GM23248 (cell line): ENCODE measurements around the gene CYB5A. TPM values are rescaled to one million over a fixed set of nuclear protein-coding genes. Genes with fewer than 3 reads are reported as not detected.

Experiments used
- DNase-seq: peaks from one replicate; pipeline ENCODE4 v3.0.0-alpha.2; 2015
- H2AFZ ChIP-seq: fragments of 200-600 bp; sonication (generic); 2 replicates; pipeline ENCODE4 v1.6.1; 2016; ENCODE audit warnings: antibody characterized with exemption
- H3F3A ChIP-seq: fragments of 200-600 bp; sonication (generic); 2 replicates; pipeline ENCODE4 v1.6.1; 2016; ENCODE audit warnings: mild to moderate bottlenecking, antibody characterized with exemption, mixed run types; ENCODE audit not compliant: insufficient read depth
- H3K27ac ChIP-seq: fragments of 200-600 bp; sonication (generic); 2 replicates; pipeline ENCODE4 v1.5.1; 2016; ENCODE audit warnings: mild to moderate bottlenecking
- H3K27me3 ChIP-seq: fragments of 200-600 bp; sonication (generic); replicated peaks from 2 replicates; pipeline ENCODE4 v1.6.1; 2016; ENCODE audit warnings: mild to moderate bottlenecking; ENCODE audit not compliant: insufficient read depth
- H3K36me3 ChIP-seq: fragments of 200-600 bp; sonication (generic); 2 replicates; pipeline ENCODE4 v1.6.1; 2016; ENCODE audit warnings: low read depth, mild to moderate bottlenecking
- H3K4me1 ChIP-seq: fragments of 200-600 bp; sonication (generic); 2 replicates; pipeline ENCODE4 v1.6.1; 2016; ENCODE audit warnings: mild to moderate bottlenecking; ENCODE audit not compliant: insufficient read depth
- H3K4me2 ChIP-seq: fragments of 200-600 bp; sonication (generic); one replicate; pipeline ENCODE4 v1.6.1; 2016; ENCODE audit warnings: mild to moderate bottlenecking; ENCODE audit not compliant: unreplicated experiment
- H3K4me3 ChIP-seq: fragments of 200-600 bp; sonication (generic); 2 replicates; pipeline ENCODE4 v1.5.1; 2016; ENCODE audit warnings: mild to moderate bottlenecking
- H3K79me2 ChIP-seq: fragments of 200-600 bp; sonication (generic); 2 replicates; pipeline ENCODE4 v1.6.1; 2016; ENCODE audit warnings: mild to moderate bottlenecking; ENCODE audit not compliant: insufficient read depth
- H3K9ac ChIP-seq: fragments of 200-600 bp; sonication (generic); 2 replicates; pipeline ENCODE4 v1.6.1; 2016; ENCODE audit warnings: mild to moderate bottlenecking
- H3K9me2 ChIP-seq: fragments of 200-600 bp; sonication (generic); 2 replicates; pipeline ENCODE4 v1.6.1; 2016; ENCODE audit warnings: mixed run types, mild to moderate bottlenecking, moderate library complexity; ENCODE audit not compliant: insufficient read depth
- H3K9me3 ChIP-seq: fragments of 200-600 bp; sonication (generic); one replicate; pipeline ENCODE4 v1.6.1; 2017; ENCODE audit warnings: low read depth
- H4K20me1 ChIP-seq: fragments of 200-600 bp; sonication (generic); 2 replicates; pipeline ENCODE4 v1.6.0; 2016; ENCODE audit not compliant: insufficient read depth
- EZH2 ChIP-seq: fragments of 200-600 bp; sonication (generic); IDR thresholded peaks from 2 replicates; pipeline ENCODE4 v1.6.1; 2018; ENCODE audit warnings: antibody characterized with exemption, mild to moderate bottlenecking; ENCODE audit not compliant: insufficient read depth, poor library complexity, severe bottlenecking
- EZH2phosphoT487 ChIP-seq: fragments of 200-600 bp; sonication (generic); IDR thresholded peaks from 2 replicates; pipeline ENCODE4 v1.6.1; 2018; ENCODE audit warnings: antibody characterized with exemption, moderate library complexity, mild to moderate bottlenecking, low read depth; ENCODE audit not compliant: insufficient read depth
- WGBS, 2 experiments: methylation state at CpG; one replicate each; pipeline ENCODE4 v1.1.6; 2015 to 2017; ENCODE audit warnings: low lambda C conversion rate in 2 of 2, low coverage in 1 of 2; ENCODE audit errors: missing lambda C conversion rate in 2 of 2; 5-methylcytosine and 5-hydroxymethylcytosine counted together
- in situ Hi-C: fragments of 300-500 bp; cut with MboI; formaldehyde crosslinking; loops from 2 replicates; pipeline ENCODE4 v1.15.0; 2020
- polyA plus RNA-seq: library from polyadenylated mRNA; unstranded; fragments of >200 nt; fragmentation: Nextera tagmentation; extraction: Ambion mirVana; gene quantifications from 2 replicates; pipeline ENCODE4 v1.2.1, GENCODE V29; 2016
- total RNA-seq: library from RNA; depleted of rRNA; stranded (reverse); fragments of >200 nt; shearing (Covaris generic); gene quantifications from 2 replicates; pipeline ENCODE4 v1.2.3, GENCODE V29; 2014

CYB5A gene
- total and polyA plus RNA-seq, 2 experiments from 2014 or later, result 55.0 to 117 TPM

DNA sequence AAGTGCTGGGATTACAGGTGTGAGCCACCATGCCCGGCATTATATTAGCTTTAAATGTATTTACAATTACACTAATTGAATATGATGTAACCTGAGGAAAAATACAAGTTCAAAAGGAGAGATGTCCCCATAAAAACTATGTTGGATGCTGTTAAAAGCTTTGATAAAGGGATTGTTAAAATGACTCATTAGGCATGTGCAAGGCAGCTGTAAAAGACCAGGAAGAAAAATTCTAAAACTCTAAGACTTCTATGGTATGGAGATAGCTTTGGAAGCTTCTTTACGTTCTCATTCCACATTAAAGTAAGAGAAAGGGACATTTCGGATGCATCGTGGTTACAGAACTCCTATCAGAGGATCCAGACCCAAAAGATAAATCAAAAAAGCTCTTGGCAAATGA is 50.3 kb downstream of the CYB5A start:
- no peak for DNase-seq
- Histone ChIP-seq H3K36me3 (no peaks in the 10 kb centered on the region), H3K27me3 (peaks cover 28% of the 10 kb centered on the region), H4K20me1 (no peaks in the 10 kb centered on the region), H3K9me3 (no peaks in the 10 kb centered on the region), H3K4me2 (no peak overlapping the region), H3K27ac (no peak overlapping the region), H2AFZ (no peak overlapping the region), H3K79me2 (no peaks in the 10 kb centered on the region), H3K9me2 (no peaks in the 10 kb centered on the region), H3K4me3 (no peak overlapping the region), H3K9ac (no peak overlapping the region), H3K4me1 (no peaks in the 10 kb centered on the region), H3F3A (no peaks in the 10 kb centered on the region)
- TF ChIP-seq EZH2 (no peak), EZH2phosphoT487 (no peak)
- WGBS, 2 experiments, result 47 to 54% methylated on average over 4 of the region's 4 CpGs
- in situ Hi-C loops, result no loop called here

DNA sequence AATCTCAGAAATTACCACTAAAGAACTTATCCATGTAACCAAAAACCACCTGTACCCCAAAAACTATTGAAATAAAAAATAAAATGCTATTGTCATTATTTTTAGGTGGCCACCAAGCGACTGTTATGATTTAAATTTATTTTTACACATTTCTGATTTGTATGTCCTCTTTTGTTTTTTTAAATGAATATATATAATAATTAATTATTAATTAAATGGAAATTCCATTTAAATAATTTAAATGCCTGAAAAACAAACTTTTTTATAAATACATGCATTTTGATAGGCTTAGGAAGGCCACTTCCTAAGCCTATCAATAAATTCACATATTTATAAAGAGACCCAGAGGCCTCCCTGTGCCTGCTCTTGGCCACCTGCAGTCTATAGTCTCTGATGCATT is 52.2 kb downstream of the CYB5A start:
- no peaks in the 10 kb centered on the region for H3K79me2 ChIP-seq
- WGBS, 2 experiments, result 22 to 26% methylated on average over 1 of the region's 1 CpG
- no peak overlapping the region for H3K9ac ChIP-seq
- peaks cover 6% of the 10 kb centered on the region for H3K4me1 ChIP-seq
- peaks cover 15% of the 10 kb centered on the region for H3F3A ChIP-seq
- no peak overlapping the region for H2AFZ ChIP-seq
- TF ChIP-seq EZH2phosphoT487 (no peak), EZH2 (no peak)
- in situ Hi-C loops, result no loop called here
- H3K27me3 ChIP-seq, result peaks cover 28% of the 10 kb centered on the region
- H4K20me1 ChIP-seq, result no peaks in the 10 kb centered on the region
- no peaks in the 10 kb centered on the region for H3K9me2 ChIP-seq
- no peaks in the 10 kb centered on the region for H3K9me3 ChIP-seq
- no peak overlapping the region for H3K4me2 ChIP-seq
- no peak for DNase-seq
- no peak overlapping the region for H3K4me3 ChIP-seq
- H3K27ac ChIP-seq, result no peak overlapping the region
- no peaks in the 10 kb centered on the region for H3K36me3 ChIP-seq

GRCh38 chr18:74234326-74235171 is 57.2 kb downstream of the CYB5A start:
- Histone ChIP-seq H3K4me3 (no peak overlapping the region), H3K4me1 (peaks cover 13% of the 10 kb centered on the region), H3K4me2 (peak overlapping the region; percentile 37), H3K27ac (peak overlapping the region; percentile 48), H3F3A (peaks cover 20% of the 10 kb centered on the region), H3K79me2 (no peaks in the 10 kb centered on the region), H3K9me3 (no peaks in the 10 kb centered on the region), H3K9me2 (no peaks in the 10 kb centered on the region), H3K27me3 (peaks cover 10% of the 10 kb centered on the region; the same call in 1 of the 2 replicates), H4K20me1 (no peaks in the 10 kb centered on the region), H3K36me3 (no peaks in the 10 kb centered on the region), H2AFZ (no peak overlapping the region), H3K9ac (no peak overlapping the region)
- TF ChIP-seq EZH2, result no peak
- no peak for TF ChIP-seq EZH2phosphoT487
- in situ Hi-C loops, result no loop called here
- DNase-seq, result peak; percentile 82
- WGBS, 2 experiments, result 5 to 6% methylated on average over 10 of the region's 10 CpGs

DNA sequence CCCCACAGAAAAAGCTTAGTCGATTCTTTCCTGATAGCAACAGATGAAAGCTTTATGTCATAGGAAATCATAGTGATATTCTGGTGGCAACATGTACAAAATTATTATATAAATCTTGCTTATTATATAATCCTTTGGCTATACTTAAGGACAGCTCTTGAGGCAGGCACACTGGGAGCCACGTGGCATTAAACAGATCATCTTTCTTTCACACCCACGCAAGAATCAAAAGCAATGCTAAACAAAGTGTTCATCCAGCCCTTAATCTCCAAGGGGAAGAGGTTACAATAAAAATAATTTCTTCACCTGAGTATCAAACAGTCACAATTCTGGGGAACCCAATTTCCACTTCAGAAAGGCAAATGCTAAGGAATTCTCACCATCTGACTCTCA is 57.8 kb downstream of the CYB5A start:
- in situ Hi-C loops, result no loop called here
- no peaks in the 10 kb centered on the region for H3K9me3 ChIP-seq
- no peak overlapping the region for H2AFZ ChIP-seq
- no peaks in the 10 kb centered on the region for H3K79me2 ChIP-seq
- no peak overlapping the region for H3K9ac ChIP-seq
- H4K20me1 ChIP-seq, result no peaks in the 10 kb centered on the region
- no peaks in the 10 kb centered on the region for H3K9me2 ChIP-seq
- peaks cover 13% of the 10 kb centered on the region for H3K4me1 ChIP-seq
- H3K36me3 ChIP-seq, result no peaks in the 10 kb centered on the region
- DNase-seq, result no peak
- WGBS, 2 experiments, result 18 to 20% methylated on average over 3 of the region's 3 CpGs
- no peak for TF ChIP-seq EZH2
- no peak for TF ChIP-seq EZH2phosphoT487
- no peak overlapping the region for H3K4me2 ChIP-seq
- H3K4me3 ChIP-seq, result no peak overlapping the region
- peak overlapping the region; percentile 48 for H3K27ac ChIP-seq
- H3F3A ChIP-seq, result peaks cover 20% of the 10 kb centered on the region
- H3K27me3 ChIP-seq, result 0 out of 2 replicates have a peak, but pooled peaks cover 6% of the 10 kb centered on the region
